GM12872 (cell line): ENCODE measurements around the gene RSPO3.

Experiments
- TF ChIP-seq, protein P1 (sequence below): IDR thresholded peaks from 3 replicates; pipeline ENCODE4 v1.5.1; 2011; ENCODE audit warnings: low read depth, mild to moderate bottlenecking, low read length, moderate library complexity; ENCODE audit not compliant: insufficient read depth

RSPO3 gene

DNA sequence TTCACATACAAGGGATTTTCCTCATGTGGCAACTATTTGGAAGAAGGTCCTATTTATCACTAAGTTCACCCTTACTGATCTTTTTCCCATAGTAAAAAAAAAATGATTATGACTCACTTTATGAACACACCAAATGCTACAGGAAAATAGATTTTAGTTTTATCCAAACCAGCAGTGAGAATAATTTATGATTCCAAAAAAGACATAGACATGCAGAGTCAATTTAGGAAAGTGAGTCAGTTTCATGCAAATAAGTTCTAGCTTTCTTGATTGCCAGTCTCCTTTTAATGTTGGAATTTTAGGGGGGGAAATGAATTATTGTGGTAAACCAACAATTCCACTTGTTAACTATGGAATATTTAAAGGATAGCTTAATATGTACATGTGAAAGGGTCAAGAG lies 84.2 kb downstream of the RSPO3 start:
- TF ChIP-seq, protein P1, sequence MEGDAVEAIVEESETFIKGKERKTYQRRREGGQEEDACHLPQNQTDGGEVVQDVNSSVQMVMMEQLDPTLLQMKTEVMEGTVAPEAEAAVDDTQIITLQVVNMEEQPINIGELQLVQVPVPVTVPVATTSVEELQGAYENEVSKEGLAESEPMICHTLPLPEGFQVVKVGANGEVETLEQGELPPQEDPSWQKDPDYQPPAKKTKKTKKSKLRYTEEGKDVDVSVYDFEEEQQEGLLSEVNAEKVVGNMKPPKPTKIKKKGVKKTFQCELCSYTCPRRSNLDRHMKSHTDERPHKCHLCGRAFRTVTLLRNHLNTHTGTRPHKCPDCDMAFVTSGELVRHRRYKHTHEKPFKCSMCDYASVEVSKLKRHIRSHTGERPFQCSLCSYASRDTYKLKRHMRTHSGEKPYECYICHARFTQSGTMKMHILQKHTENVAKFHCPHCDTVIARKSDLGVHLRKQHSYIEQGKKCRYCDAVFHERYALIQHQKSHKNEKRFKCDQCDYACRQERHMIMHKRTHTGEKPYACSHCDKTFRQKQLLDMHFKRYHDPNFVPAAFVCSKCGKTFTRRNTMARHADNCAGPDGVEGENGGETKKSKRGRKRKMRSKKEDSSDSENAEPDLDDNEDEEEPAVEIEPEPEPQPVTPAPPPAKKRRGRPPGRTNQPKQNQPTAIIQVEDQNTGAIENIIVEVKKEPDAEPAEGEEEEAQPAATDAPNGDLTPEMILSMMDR: no peak

DNA sequence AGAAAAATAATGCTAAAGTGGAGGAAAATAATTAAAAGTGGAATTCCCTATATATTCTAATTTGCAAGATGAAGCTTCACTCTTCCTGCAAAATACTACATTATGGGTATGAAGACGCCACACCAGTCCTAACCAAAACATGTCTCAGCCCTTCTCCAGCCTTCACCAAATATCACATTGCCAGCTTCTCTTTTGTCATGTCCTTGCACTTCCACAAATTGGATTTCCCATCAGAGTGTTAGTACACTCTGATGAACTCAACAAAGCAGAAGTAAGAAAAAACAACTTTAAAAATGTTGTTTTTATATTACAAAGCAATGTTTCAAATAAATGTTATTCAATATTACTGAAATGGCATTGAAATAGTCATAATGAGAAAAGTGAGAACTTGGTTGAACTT lies 85.8 kb downstream of the RSPO3 start:
- TF ChIP-seq, protein P1: no peak

DNA sequence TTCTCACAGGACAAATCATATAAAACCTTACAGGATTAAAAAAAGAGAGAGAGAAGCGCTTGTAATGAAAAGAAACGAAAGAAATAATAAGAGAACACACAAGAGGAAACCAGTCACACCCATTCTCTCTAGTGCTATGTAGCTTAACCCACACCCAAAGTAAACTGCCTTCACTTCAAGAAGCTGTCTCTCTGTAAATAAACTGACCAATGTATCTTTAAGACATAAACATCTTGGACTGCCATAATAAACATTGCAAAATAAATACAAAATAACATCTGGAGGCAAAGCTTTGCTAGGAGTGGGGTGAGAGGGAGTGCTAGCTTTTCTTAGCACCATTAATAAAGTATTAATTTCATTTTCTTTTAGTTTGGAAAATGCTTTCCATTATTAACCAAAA lies 86.6 kb downstream of the RSPO3 start:
- TF ChIP-seq, protein P1: no peak

DNA sequence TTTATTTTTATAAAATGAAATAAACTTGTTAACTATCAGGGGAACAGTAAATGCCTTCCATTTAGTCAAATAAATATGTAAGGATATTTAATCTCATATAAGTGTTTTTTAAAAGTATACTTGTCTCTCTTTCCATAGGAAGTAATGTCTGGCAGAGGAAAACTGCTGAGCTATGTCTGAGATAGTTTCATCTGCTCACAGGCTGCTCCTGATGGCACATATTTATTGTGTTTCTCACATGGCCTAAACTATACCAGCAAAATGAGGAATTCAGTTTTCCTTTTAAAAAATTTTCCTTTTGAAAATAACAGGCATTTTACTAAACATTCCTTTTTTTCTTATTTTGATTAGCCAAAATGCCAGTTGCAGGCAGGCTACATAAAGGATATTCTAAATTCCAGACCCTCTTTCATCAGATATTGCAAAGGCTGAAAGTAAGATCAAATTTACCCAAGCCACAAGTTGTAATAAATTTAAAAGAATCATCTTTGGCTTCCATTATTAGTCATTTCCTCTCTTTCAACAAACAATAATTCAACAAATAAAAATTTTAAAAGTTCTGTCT lies 88.1 kb downstream of the RSPO3 start:
- TF ChIP-seq, protein P1: no peak

DNA sequence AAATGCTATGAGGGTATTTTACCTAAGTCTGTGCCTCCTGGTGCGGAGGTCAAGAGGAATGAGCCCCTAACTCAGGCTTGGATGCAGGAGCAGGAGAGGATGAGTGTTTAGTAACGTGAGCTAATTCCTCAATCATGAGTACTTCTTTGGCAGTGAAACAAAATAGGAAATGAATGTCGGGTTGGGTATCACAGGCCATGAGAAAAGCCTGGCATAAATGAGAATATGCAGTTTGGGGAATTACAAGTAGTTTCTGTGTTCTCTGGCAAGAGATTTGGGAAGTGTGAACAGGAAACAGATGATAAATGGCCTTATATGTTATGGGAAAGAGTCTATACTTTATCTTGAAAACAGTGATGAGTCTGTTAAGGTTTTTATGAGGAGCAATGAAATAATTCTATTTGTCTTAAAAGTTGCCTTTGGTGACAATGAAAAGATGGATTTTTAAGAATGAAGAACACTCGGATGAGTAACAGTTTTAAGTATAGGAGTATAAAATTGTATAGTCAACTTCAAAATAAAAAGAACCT lies 89.2 kb downstream of the RSPO3 start:
- TF ChIP-seq, protein P1: no peak

DNA sequence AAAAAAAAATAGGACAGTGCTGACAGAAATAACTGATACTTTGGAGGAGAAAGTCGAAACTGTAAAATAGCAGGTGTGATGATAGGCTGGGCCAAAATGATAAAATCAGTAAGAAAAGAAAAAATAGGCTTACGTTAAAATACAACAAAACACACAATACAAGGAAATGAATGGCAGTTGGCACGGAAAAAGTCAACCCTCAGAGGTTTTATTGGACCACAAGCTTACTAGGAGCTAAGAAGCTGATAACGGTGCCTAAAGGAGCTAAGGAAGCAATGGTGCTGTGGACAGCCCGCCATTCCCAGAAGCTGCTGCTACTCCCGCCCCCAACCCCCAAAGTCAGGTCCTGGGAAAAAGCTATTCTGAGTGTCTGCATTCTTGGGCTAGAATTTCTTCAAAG lies 92.3 kb downstream of the RSPO3 start:
- TF ChIP-seq, protein P1: no peak

DNA sequence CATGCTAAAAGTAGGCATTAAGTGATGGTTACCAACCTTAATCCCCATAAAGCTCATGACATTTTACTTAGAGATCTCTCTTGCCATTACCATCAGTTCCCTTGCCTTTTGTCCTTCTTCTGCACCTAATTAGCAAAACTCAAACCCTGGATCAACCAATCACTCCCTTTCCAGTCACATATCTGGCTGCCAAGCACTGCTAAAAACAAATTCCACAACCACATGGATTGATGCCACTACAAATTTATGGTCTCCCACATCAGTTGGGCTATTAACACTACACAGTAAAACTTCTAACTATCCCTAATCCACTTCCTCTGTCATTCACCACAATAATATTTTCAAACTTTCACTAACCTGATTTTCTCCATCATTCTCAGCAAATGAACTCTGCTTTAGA lies 93.9 kb downstream of the RSPO3 start:
- TF ChIP-seq, protein P1: no peak
